Neural cell (in vitro differentiated cells): ENCODE results near the gene TSSK6. TPM values are rescaled to one million over a fixed set of nuclear protein-coding genes. Genes with fewer than 3 reads are reported as not detected.

ENCODE experiments used
- H2AFZ ChIP-seq: fragments of 200-600, 300-800 bp; sonication (generic), shearing (Covaris generic); 2 replicates; pipeline ENCODE4 v1.6.0; 2014; ENCODE audit warnings: low read depth, mild to moderate bottlenecking, antibody characterized with exemption, low read length, moderate library complexity
- H3F3A ChIP-seq: fragments of 200-600 bp; shearing (Covaris generic); 2 replicates; pipeline ENCODE4 v1.6.1; 2016; ENCODE audit warnings: mild to moderate bottlenecking, moderate library complexity, mixed read lengths, antibody characterized with exemption, low read length; ENCODE audit not compliant: insufficient read depth, poor library complexity, severe bottlenecking
- H3K27ac ChIP-seq: fragments of 200-600, 300-800 bp; sonication (generic), shearing (Covaris generic); 2 replicates; pipeline ENCODE4 v1.5.1; 2014; ENCODE audit warnings: mild to moderate bottlenecking, low read length, moderate library complexity
- H3K27me3 ChIP-seq: fragments of 300-800, 200-600 bp; sonication (generic), shearing (Covaris generic); 2 replicates; pipeline ENCODE4 v1.6.0; 2014; ENCODE audit warnings: mild to moderate bottlenecking, low read depth, low read length, moderate library complexity; ENCODE audit not compliant: insufficient read depth
- H3K36me3 ChIP-seq: fragments of 300-800, 200-600 bp; sonication (generic), shearing (Covaris generic); 2 replicates; pipeline ENCODE4 v1.5.1; 2014; ENCODE audit warnings: mild to moderate bottlenecking, antibody characterized with exemption, low read length, moderate library complexity; ENCODE audit not compliant: insufficient read depth
- H3K4me2 ChIP-seq: fragments of 300-800, 200-600 bp; sonication (generic), shearing (Covaris generic); 2 replicates; pipeline ENCODE4 v1.6.0; 2014; ENCODE audit warnings: mild to moderate bottlenecking, low read length
- H3K4me3 ChIP-seq: fragments of 300-800, 200-600 bp; sonication (generic), shearing (Covaris generic); 2 replicates; pipeline ENCODE4 v1.5.1; 2014; ENCODE audit warnings: mild to moderate bottlenecking, low read length, moderate library complexity
- H3K79me2 ChIP-seq: fragments of 200-600 bp; shearing (Covaris generic); replicated peaks from 2 replicates; pipeline ENCODE4 v1.6.0; 2014; ENCODE audit warnings: mild to moderate bottlenecking, low read length, moderate library complexity; ENCODE audit not compliant: insufficient read depth
- H3K9ac ChIP-seq: fragments of 300-800, 200-600 bp; sonication (generic), shearing (Covaris generic); 2 replicates; pipeline ENCODE4 v1.6.1; 2016; ENCODE audit warnings: mild to moderate bottlenecking, low read length, mixed read lengths
- H3K9me2 ChIP-seq: fragments of 200-600 bp; shearing (Covaris generic); 2 replicates; pipeline ENCODE4 v1.6.1; 2016; ENCODE audit warnings: mild to moderate bottlenecking, low read length, mixed read lengths; ENCODE audit not compliant: insufficient read depth
- H3K9me3 ChIP-seq: fragments of 200-600, 300-800 bp; sonication (generic), shearing (Covaris generic); 2 replicates; pipeline ENCODE4 v1.6.1; 2016; ENCODE audit warnings: mild to moderate bottlenecking, mixed run types, low read length, moderate library complexity, mixed read lengths
- H4K20me1 ChIP-seq: fragments of 200-600 bp; shearing (Covaris generic); 2 replicates; pipeline ENCODE4 v1.6.1; 2016; ENCODE audit warnings: mild to moderate bottlenecking, mixed run types; ENCODE audit not compliant: insufficient read depth
- EP300 ChIP-seq: fragments of 450-650 bp; conservative IDR thresholded peaks from 2 replicates; pipeline ENCODE4 v1.6.1; 2014; ENCODE audit warnings: antibody characterized with exemption, mild to moderate bottlenecking, moderate library complexity; ENCODE audit not compliant: poor library complexity, severe bottlenecking
- EZH2 ChIP-seq: fragments of 200-600, 300-800 bp; shearing (Covaris generic), sonication (generic); IDR thresholded peaks from 2 replicates; pipeline ENCODE4 v1.6.1; 2014; ENCODE audit warnings: antibody characterized with exemption, low read length, borderline replicate concordance, mild to moderate bottlenecking; ENCODE audit not compliant: insufficient read depth, poor library complexity, severe bottlenecking
- MXI1 ChIP-seq: fragments of 450-650 bp; conservative IDR thresholded peaks from 2 replicates; pipeline ENCODE4 v1.6.1; 2014; ENCODE audit warnings: antibody characterized with exemption, mild to moderate bottlenecking; ENCODE audit not compliant: poor library complexity, severe bottlenecking
- POLR2AphosphoS5 ChIP-seq: IDR thresholded peaks from 2 replicates; pipeline ENCODE4 v1.6.1; 2012
- RAD21 ChIP-seq: fragments of 450-650 bp; conservative IDR thresholded peaks from 2 replicates; pipeline ENCODE4 v1.6.1; 2014; ENCODE audit warnings: antibody characterized with exemption, mild to moderate bottlenecking, moderate library complexity
- SMC3 ChIP-seq: fragments of 450-650 bp; conservative IDR thresholded peaks from 2 replicates; pipeline ENCODE4 v1.6.1; 2014; ENCODE audit warnings: antibody characterized with exemption, mild to moderate bottlenecking, moderate library complexity; ENCODE audit not compliant: poor library complexity
- TAF1 ChIP-seq: IDR thresholded peaks from 2 replicates; pipeline ENCODE4 v1.6.1; 2012; ENCODE audit warnings: low read depth
- polyA plus RNA-seq: library from polyadenylated mRNA; depleted of rRNA; stranded (reverse); fragments of >200 nt; gene quantifications from 2 replicates; pipeline ENCODE4 v1.2.3, GENCODE V29; 2014
- TF ChIP-seq, protein P1 (sequence below): fragments of 450-650 bp; IDR thresholded peaks from 2 replicates; pipeline ENCODE4 v1.5.1; 2014; ENCODE audit warnings: antibody characterized with exemption, mild to moderate bottlenecking, moderate library complexity; ENCODE audit not compliant: poor library complexity, severe bottlenecking
- TF ChIP-seq, protein P2 (sequence below): IDR thresholded peaks from 2 replicates; pipeline ENCODE4 v1.6.1; 2012; ENCODE audit warnings: borderline replicate concordance

The TSSK6 gene
- polyA plus RNA-seq, 1 donor from 2014 or later = 5.3 TPM

DNA sequence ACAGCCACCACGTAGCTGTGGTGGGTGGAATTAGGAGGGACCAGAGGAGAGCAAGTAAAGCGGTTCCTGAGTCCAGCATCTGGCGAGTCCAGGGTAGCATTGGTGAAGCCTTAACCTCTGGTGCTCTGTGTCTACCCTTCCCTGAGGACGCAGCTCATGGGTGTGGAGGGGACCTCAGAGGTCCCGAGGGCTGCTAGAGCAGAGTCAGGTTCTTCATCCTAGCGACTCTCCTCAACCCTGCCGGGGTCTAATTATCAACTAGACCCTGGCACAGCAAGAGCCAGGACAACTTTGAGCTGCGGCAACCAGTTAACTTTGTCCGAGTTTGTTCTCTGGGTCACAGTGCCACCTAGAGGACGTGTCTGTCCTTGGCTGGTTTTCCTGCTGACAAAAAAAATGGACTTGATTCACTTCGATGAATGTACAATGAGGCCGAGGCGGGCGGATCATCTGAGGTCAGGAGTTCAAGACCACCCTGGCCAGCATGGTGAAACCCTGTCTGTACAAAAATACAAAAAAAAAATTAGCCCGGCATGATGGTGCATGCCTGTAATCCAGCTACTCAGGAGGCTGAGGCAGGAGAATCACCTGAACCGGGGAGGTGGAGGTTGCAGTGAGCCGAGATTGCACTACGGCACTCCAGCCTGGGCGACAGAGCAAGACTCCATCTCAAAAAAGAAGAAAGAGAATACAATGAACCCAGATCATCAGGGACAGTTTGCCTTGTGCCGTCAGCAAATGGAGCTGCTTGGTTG is 25.0 kb downstream of the TSSK6 start:
- H3K4me2 ChIP-seq = no peak overlapping the region
- no peaks in the 10 kb centered on the region for H3K9me3 ChIP-seq
- H2AFZ ChIP-seq = no peak overlapping the region
- H3K79me2 ChIP-seq = no peaks in the 10 kb centered on the region
- TF ChIP-seq EZH2 (no peak), MXI1 (no peak), TAF1 (peak; percentile 23), SMC3 (peak; percentile 86), RAD21 (peak; percentile 94), EP300 (no peak), POLR2AphosphoS5 (no peak)
- TF ChIP-seq, protein P1, sequence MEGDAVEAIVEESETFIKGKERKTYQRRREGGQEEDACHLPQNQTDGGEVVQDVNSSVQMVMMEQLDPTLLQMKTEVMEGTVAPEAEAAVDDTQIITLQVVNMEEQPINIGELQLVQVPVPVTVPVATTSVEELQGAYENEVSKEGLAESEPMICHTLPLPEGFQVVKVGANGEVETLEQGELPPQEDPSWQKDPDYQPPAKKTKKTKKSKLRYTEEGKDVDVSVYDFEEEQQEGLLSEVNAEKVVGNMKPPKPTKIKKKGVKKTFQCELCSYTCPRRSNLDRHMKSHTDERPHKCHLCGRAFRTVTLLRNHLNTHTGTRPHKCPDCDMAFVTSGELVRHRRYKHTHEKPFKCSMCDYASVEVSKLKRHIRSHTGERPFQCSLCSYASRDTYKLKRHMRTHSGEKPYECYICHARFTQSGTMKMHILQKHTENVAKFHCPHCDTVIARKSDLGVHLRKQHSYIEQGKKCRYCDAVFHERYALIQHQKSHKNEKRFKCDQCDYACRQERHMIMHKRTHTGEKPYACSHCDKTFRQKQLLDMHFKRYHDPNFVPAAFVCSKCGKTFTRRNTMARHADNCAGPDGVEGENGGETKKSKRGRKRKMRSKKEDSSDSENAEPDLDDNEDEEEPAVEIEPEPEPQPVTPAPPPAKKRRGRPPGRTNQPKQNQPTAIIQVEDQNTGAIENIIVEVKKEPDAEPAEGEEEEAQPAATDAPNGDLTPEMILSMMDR = peak; percentile 94
- TF ChIP-seq, protein P2, sequence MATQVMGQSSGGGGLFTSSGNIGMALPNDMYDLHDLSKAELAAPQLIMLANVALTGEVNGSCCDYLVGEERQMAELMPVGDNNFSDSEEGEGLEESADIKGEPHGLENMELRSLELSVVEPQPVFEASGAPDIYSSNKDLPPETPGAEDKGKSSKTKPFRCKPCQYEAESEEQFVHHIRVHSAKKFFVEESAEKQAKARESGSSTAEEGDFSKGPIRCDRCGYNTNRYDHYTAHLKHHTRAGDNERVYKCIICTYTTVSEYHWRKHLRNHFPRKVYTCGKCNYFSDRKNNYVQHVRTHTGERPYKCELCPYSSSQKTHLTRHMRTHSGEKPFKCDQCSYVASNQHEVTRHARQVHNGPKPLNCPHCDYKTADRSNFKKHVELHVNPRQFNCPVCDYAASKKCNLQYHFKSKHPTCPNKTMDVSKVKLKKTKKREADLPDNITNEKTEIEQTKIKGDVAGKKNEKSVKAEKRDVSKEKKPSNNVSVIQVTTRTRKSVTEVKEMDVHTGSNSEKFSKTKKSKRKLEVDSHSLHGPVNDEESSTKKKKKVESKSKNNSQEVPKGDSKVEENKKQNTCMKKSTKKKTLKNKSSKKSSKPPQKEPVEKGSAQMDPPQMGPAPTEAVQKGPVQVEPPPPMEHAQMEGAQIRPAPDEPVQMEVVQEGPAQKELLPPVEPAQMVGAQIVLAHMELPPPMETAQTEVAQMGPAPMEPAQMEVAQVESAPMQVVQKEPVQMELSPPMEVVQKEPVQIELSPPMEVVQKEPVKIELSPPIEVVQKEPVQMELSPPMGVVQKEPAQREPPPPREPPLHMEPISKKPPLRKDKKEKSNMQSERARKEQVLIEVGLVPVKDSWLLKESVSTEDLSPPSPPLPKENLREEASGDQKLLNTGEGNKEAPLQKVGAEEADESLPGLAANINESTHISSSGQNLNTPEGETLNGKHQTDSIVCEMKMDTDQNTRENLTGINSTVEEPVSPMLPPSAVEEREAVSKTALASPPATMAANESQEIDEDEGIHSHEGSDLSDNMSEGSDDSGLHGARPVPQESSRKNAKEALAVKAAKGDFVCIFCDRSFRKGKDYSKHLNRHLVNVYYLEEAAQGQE = no peak
- H4K20me1 ChIP-seq = no peaks in the 10 kb centered on the region
- H3F3A ChIP-seq = no peaks in the 10 kb centered on the region
- H3K36me3 ChIP-seq = no peaks in the 10 kb centered on the region
- no peaks in the 10 kb centered on the region for H3K9me2 ChIP-seq
- H3K4me3 ChIP-seq = no peak overlapping the region
- peak overlapping the region; percentile 66 for H3K9ac ChIP-seq
- H3K27ac ChIP-seq = peak overlapping the region; percentile 89
- no peaks in the 10 kb centered on the region for H3K27me3 ChIP-seq

DNA sequence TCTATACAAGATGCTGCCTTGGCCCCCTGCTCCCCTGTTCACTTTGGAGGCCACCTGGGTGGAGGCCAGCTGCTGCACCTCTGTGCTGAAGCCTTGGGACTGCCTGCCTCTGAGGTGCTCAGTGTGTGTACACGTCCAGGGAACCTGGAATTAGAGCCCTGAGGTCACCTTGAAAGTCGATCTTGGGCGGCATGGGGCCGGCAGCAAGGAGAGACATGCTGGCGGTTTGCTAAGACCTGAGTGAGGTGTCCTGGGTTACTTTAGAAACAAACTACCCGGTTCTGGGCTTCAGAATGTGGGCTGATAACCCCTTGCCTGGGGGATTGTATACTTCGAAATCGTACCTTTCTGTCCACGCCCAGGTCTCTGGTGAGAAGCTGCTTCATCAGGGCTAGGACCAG is 25.5 kb downstream of the TSSK6 start:
- TF ChIP-seq MXI1 (no peak), EP300 (no peak), SMC3 (no peak)
- TF ChIP-seq, protein P1 = no peak
- H3K36me3 ChIP-seq = no peaks in the 10 kb centered on the region
- H3K4me3 ChIP-seq = peak overlapping the region; percentile 37
- H3K9me2 ChIP-seq = no peaks in the 10 kb centered on the region
- H3K9me3 ChIP-seq = no peaks in the 10 kb centered on the region
- peak overlapping the region; percentile 89 for H3K27ac ChIP-seq
- H2AFZ ChIP-seq = peak overlapping the region; percentile 11
- H4K20me1 ChIP-seq = no peaks in the 10 kb centered on the region
- H3K27me3 ChIP-seq = no peaks in the 10 kb centered on the region
- H3K79me2 ChIP-seq = no peaks in the 10 kb centered on the region
- no peaks in the 10 kb centered on the region for H3F3A ChIP-seq
- peak overlapping the region; percentile 66 for H3K9ac ChIP-seq
- H3K4me2 ChIP-seq = no peak overlapping the region
